GM21367 (cell line): ENCODE results near the gene KIF1B.
"Not testable (repeated sequence)": the region's sequence is repeated elsewhere in the genome, so short reads cannot be mapped to it uniquely, and the experiment has no call there.

Experiments used
- ATAC-seq: cut with Tn5 transposase; IDR thresholded peaks from one replicate; pipeline ENCODE4 v1.9.1; 2021; ENCODE audit not compliant: unreplicated experiment

KIF1B gene

GRCh38 chr1:10193288-10193687 is 17.1 kb upstream of the KIF1B start:
- ATAC-seq = no peak

DNA sequence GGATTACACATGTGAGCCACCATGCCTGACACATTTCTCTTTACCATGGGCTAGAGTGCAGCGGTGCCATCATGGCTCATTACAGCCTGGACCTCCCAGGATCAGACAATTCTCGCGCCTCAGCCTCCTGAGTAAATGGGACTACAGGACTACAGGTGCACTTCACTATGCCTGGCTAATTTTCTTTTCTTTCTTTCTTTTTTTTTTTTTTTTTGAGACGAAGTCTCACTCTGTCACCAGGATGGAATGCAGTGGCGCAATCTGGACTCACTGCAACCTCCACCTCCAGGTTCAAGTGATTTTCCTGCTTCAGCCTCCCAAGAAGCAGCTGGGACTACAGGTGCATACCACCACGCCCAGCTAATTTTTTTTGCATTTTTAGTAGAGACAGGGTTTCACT is 14.8 kb upstream of the KIF1B start:
- ATAC-seq = no peak

- ATAC-seq = no peak
These were observed 13.4 kb upstream of the KIF1B start for GRCh38 chr1:10196976-10197375.

GRCh38 chr1:10200620-10201019 is 9.8 kb upstream of the KIF1B start:
- ATAC-seq = no peak

DNA sequence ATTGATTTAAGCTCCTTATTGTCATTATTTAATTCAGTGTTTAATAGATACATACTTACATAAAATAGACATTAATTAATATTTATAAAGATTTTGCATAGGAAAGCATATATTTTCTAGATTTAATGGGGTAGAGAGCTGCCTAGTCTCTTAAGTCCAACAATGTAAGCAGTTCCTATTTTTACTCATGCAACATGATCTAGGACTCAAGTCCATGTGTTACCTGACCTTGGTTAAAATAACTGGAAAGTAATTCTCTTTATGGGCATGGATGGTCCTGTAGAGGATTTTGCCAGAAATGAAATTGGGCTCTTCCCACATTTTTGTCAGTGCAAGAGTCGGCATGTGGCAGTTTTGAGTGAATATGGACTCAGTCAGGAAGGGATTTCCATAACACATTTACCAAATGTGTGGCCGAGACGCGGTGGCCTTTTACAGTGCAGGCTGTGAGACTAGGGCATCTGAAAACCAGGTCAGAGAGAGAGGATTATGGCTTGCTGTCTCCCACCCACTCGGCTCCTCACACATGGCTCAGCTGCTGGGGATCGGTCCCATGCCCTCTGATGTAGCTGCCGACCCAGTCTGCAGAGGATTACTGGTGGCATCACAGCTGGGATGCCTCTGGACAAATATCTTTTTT is 6.2 kb upstream of the KIF1B start:
- no peak for ATAC-seq

GRCh38 chr1:10205206-10205605 is 5.2 kb upstream of the KIF1B start:
- not testable (repeated sequence) for ATAC-seq

DNA sequence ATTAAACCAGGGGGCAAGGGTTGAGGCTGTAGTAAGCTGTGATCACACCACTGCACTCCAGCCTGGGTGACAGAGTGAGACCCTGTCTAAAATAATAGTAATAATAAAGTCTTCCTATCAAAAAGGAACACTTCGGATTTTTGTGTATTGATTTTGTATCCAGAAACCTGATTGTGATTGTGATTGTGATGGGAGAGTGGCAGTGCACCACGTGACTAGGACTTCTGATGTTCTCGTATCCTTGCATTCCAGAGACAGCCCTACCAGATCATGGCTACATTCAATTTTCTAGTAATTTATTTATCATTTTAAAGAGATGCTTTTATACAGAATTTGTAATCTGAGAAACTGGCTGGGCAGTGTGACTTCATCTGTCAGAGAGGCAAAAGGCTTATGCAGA is 2.6 kb upstream of the KIF1B start:
- no peak for ATAC-seq

- ATAC-seq = no peak
These were observed 1.8 kb upstream of the KIF1B start for GRCh38 chr1:10208537-10208936.

DNA sequence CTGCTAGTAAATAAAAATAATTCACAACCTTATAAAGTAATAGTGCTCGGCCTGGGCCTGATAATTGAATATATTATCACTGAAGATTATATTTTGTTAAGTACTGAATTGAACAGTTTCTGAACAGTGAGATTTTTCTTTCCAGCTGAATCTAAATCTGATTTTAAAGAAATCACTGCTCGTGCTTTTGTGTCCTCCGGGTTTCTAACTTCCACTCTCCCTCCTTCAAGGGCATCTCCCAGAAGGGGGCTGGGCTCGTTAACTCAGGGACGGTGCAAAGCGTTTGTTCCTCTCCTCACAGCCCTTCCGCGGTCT is 823 bp upstream of the KIF1B start:
- no peak for ATAC-seq

DNA sequence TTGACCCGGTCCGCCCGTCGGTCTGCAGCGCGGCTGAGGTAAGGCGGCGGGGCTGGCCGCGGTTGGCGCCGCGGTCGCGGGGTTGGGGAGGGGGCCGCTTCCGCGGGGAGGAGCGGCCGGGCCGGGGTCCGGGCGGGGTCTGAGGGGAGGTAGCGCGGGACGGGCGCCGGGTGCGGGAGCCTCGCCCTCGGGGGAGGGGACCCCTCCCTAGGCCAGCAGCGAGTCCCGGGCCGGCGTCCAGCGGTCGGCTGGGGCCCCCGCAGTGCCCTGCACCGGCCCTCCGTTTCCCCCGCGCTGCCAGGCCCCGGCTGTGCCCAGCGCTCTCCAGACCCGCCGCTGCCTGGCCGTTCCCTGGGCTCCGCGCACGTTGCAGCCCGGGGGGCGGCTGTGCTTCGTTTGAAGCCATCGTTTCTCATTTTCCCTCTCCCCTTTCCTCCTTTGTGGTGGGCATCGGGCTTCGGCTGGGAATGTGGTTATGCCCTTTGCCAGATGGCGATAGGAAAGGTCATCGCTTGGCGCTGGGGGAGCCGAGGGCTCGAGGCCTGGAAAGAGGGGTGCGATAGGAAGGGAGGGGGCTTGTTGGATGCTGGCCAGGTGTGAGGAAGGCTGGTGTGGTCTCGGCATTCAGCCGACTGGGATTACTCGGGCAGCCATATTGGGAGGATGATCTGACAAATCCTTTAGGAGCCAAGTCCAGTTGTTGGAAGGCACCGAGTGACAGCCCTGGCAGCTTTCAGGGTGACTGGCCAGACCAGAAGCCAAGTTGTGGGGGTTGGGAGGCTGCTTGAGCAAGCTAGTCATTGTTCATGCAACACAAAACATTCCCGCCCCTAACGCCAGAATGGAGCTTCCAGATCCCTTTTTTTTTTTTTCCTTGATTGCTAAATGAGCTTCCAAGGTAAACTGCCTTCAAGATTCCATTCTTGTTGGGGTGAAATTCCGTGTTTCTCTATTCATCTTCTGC is 753 bp downstream of the KIF1B start:
- ATAC-seq = no peak

DNA sequence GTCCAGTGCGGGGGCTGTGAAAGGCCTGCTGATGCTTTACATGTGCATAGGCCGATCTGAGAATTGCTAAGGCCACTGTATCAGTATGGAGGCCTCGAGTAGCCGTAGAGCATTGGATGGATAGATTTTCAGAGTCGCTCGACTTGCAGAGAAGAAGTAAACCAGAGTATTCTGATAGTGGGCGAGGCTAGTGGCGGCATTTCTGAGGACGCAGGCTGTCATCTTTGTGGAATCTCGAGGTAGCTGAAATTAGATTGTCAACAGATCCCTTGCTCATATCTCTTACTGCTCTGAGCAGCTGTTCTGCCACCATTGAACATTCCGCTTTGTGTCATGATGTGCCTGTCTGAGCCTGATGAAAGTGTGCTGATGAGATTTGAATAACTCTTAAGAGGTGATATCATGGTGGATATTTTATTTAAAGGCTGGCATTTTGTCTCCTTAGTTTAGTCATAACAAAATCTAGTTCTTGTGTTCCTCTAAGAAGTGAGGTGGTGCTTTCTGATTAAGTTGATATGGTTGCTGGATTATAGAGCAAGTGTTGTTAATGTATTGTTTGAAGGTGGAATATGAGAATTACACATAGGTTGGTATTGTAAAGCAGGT is 1.5 kb downstream of the KIF1B start:
- no peak for ATAC-seq

DNA sequence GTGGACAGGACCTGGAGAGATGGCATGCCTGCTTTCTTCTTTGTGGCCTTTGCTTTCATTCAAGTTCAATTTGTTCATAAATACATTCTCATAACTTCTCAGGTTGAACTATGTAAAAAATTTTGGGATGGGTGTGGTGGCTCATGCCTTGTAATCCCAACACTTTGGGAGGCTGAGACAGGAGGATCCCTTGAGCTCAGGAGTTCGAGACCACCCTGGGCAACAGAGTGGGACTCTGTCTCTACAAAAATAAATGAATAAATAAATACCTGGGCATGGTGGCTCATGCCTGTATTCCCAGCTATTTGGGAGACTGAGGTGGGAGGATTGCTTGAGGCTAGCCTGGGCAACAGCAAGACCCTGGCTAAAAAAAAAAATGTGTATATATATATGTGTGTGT is 2.1 kb downstream of the KIF1B start:
- ATAC-seq = no peak

DNA sequence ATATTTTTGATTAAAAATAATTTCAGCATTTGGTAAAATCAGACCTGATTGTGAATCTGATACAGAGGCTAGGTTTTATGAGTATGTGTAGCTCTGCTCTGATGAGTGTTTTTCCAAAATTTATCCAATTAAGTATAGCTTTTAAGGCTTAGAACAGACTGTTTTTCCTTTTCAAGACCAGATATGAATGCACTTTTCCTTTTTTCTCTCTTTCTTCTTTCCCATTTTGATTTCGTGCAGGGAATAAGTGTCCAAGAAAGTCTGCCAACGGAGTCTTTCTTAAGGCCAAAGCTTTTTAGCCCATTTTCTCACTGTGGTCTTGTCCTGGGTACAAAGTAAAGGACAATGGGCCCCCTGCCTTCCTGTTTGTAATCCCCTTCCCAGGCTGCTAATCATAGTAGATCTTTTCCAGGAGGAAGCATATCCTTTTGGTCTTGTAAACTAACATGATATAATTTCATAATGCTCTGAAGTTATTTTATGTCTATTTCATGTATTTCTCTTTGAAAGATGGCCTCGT is 2.9 kb downstream of the KIF1B start:
- ATAC-seq = no peak

GRCh38 chr1:10216090-10216749 is 5.8 kb downstream of the KIF1B start:
- ATAC-seq = no peak

DNA sequence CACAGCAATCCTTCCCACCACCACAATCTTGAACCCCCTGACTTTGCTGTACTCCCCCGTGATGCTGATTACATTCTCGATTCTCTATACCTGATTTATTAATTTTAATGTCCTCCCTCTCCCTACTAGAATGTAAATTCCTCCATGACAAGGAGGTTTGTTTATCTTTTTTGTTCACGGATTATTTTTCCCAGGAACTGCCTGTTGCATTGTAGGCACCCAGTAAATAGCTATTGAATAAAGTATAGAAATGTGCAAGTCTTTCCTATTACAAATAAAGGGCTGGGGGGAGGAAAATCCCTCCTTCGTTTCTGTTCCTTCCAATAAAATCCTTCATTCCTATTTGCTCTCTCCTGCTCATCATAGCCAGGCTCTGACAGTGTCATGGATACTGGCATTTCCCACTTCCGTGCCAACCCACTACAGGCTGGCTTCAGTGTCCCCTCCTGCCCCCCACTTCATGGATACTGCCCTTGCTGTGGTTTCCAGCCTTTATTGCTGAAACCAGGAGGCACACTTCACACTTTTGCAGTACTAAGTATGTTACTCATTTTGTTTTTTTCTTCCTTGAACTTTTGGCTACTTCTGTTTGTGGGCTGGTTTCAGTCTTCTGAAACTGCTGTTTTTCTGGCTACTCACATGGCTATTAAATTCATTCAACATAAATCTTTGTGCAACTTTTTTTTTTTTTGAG is 7.5 kb downstream of the KIF1B start:
- no peak for ATAC-seq

- ATAC-seq = no peak
These were observed 9.8 kb downstream of the KIF1B start for GRCh38 chr1:10220200-10220599.

DNA sequence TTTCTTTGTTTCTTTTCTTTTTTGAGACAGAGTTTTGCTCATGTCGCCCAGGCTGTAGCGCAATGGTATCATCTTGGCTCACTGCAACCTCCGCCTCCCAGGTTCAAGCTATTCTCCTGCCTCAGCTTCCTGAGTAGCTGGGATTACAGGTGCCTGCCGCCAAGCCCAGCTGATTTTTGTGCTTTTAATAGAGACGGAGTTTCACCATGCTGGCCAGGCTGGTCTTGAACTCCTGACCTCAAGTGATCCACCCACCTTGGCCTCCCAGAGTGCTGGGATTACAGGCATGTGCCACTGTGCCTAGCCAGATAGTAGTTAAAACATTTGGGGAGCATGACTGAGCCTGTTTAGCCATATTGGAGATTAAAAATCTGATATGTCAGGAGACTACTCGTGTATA is 10.3 kb downstream of the KIF1B start:
- ATAC-seq = not testable (repeated sequence)

DNA sequence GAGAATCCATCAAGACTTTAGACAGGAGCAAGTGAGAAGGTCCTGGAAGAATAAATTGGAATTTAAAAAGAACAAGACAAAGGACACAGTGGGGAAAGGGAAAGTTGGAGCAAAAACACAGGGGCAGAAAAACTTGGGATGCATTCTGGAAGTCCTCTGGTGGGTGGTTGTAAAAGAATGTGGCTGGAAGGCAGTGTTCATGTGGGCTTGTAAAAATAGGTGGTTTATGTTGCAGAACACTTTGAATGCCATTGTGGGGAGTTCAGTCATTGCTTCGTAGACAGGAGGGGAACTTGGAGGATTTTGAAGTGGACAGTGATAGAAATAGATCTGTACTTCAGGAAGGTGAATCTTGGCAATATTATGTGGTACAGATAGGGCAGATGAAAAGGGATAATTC is 15.2 kb downstream of the KIF1B start:
- no peak for ATAC-seq

DNA sequence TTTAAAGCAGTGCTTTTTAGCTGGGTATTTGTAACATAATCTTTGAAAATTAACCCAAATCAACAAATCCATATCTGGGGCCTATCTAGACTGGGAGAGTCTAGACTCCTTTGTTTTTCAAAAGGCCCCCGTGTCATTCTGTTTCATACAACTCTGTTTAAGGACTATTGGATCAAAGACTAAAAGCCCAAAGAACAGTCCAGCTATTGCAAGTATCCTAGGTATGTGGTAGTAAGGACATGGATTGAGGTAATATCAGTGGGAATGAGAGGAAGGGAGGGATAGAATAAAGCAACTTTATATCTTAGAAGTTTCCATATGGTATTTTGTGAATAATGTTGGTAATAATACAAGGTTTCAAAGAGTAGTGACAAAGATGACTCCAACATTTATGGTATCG is 18.2 kb downstream of the KIF1B start:
- ATAC-seq = no peak

GRCh38 chr1:10229903-10230302 is 19.5 kb downstream of the KIF1B start:
- ATAC-seq = no peak

DNA sequence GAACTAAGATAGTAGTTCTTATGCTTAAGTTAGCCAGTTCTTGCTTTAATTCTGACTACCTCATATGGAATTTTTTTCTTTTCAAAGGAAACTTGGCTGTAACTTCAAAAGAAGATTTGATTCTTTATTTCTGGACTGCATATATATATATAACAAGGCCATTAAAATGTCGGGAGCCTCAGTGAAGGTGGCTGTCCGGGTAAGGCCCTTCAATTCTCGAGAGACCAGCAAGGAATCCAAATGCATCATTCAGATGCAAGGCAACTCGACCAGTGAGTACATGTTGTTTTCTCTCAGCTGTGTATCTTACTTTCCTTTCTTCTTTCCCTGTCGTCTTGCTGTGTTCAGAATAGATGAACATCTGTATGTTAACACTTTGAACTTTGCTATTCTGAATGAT is 21.8 kb downstream of the KIF1B start:
- ATAC-seq = no peak
